ENCODE data around the gene AK8.

GRCh38 chr9:132842124-132843044, 35.7 kb downstream of the AK8 start:
- no peak for TF ChIP-seq CTCF (conservative IDR thresholded peaks at IDR 0.05; ENCODE audit: low read length)
- TF ChIP-seq EZH2phosphoT487 (IDR thresholded peaks at IDR 0.05; ENCODE audit: borderline replicate concordance): no peak

All from Loucy (cell line).